NB4 (cell line): ENCODE results near the gene IL10RB.

Source experiments
- CTCF ChIP-seq: IDR thresholded peaks from one replicate; pipeline ENCODE4 v1.5.1; 2012; ENCODE audit warnings: low read depth, low read length
- MAX ChIP-seq: IDR thresholded peaks from 2 replicates; pipeline ENCODE4 v1.6.1; 2011; ENCODE audit warnings: low read depth, low read length
- MYC ChIP-seq: IDR thresholded peaks from 2 replicates; pipeline ENCODE4 v1.6.1; 2011; ENCODE audit warnings: low read depth, low read length
- POLR2A ChIP-seq: IDR thresholded peaks from 2 replicates; pipeline ENCODE4 v1.6.1; 2011; ENCODE audit warnings: mild to moderate bottlenecking; ENCODE audit not compliant: insufficient read length; ENCODE audit errors: extremely low read depth

GRCh38 chr21:33330726-33331125 is 64.6 kb downstream of the IL10RB start:
- TF ChIP-seq POLR2A, result no peak
- no peak for TF ChIP-seq CTCF
- TF ChIP-seq MAX, result no peak
- no peak for TF ChIP-seq MYC
